GM12864 (cell line): Measurements from ENCODE around the gene RAPGEF6.
"Not testable (repeated sequence)": the region's sequence is repeated elsewhere in the genome, so short reads cannot be mapped to it uniquely, and the experiment has no call there.

ENCODE experiments used
- DNase-seq: peaks from one replicate; pipeline ENCODE4 v3.0.0-alpha.2; 2011; ENCODE audit warnings: low read depth
- H3K4me3 ChIP-seq: 2 replicates; pipeline ENCODE4 v1.5.1; 2011; ENCODE audit warnings: mild to moderate bottlenecking, low read depth, low read length, control low read depth
- TF ChIP-seq, protein P1 (sequence below): IDR thresholded peaks from 2 replicates; pipeline ENCODE4 v1.5.1; 2011; ENCODE audit warnings: low read depth, mild to moderate bottlenecking, moderate library complexity, low read length, control low read depth, inconsistent platforms; ENCODE audit errors: missing control alignments

RAPGEF6 gene

DNA sequence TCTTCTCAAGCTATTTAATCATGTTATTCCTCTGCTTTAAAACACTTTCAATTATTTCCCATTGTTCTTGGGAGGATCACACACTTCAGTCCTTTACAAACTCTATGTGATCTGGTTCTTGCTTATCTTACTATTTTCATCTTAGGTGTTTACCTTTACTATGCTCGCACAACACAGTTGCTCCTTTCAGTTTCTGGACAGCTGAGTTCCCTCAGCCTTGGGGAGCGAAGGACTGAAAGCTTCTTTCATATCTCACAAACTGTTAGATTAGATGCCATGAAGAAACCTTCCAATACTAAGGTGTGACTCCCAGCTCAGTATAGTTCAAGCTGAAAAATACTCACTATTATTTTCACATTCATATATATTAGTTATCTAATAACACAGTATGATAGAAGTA lies 253.3 kb downstream of the RAPGEF6 start:
- H3K4me3 ChIP-seq, result no peak overlapping the region
- peak; percentile 74 for DNase-seq
- TF ChIP-seq, protein P1, sequence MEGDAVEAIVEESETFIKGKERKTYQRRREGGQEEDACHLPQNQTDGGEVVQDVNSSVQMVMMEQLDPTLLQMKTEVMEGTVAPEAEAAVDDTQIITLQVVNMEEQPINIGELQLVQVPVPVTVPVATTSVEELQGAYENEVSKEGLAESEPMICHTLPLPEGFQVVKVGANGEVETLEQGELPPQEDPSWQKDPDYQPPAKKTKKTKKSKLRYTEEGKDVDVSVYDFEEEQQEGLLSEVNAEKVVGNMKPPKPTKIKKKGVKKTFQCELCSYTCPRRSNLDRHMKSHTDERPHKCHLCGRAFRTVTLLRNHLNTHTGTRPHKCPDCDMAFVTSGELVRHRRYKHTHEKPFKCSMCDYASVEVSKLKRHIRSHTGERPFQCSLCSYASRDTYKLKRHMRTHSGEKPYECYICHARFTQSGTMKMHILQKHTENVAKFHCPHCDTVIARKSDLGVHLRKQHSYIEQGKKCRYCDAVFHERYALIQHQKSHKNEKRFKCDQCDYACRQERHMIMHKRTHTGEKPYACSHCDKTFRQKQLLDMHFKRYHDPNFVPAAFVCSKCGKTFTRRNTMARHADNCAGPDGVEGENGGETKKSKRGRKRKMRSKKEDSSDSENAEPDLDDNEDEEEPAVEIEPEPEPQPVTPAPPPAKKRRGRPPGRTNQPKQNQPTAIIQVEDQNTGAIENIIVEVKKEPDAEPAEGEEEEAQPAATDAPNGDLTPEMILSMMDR, result no peak

DNA sequence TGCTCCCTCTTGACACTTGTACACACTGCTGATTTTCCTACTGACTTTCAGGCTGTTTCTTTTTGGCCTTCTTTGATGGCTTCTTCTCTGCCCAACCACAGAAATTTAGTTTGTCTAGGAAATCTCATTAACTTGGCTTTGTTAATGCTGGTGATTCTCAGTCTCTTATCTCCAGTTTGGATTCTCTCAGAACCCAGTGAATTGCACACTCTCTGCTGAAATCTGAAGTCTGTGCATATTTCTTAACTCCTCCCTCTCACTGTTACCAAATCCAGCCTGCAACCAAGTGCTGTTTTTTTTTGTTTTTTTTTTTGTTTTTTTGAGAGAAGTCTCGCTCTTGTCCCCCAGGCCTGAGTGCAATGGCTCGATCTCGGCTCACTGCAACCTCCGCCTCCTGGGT lies 254.0 kb downstream of the RAPGEF6 start:
- H3K4me3 ChIP-seq, result no peak overlapping the region
- DNase-seq, result no peak
- TF ChIP-seq, protein P1, result no peak

DNA sequence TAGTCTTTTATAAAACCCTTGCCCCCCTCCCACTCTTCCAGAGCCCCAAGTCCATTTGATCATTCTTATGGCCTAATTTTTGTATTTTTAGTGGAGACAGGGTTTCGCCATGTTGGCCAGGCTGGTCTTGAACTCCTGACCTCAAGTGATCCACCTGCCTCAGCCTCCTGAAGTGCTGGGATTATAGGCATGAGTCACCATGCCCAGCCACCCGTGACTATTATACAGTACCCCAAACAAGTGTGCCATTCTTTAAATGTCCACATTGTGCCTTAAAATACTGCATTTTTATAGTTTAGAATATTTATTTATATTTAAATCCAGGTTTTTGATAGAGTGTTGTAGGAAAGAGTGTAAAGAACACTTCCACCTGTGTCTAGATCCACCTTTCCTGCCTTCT lies 254.8 kb downstream of the RAPGEF6 start:
- DNase-seq, H3K4me3 ChIP-seq: not testable (repeated sequence)

DNA sequence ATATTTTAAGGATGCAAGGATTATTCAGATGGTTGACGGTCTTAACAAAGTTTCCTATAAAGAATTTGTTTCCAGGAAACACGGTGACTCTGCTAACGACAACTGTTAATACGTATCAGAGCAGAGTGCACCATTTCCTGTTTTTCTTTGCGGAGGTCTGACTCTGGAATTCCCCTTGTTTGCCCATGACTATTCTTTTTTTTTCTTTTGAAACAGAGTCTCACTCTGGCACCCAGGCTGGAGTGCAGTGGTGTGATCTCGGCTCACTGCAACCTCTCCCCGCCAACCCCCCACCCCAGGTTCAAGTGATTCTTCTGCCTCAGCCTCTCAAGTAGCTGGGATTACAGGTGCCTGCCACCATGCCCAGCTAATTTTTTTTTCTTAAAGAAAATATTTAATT lies 255.3 kb downstream of the RAPGEF6 start:
- TF ChIP-seq, protein P1, result no peak
- DNase-seq, result peak; percentile 60
- peak overlapping the region; percentile 6; the same call in 1 of the 2 replicates for H3K4me3 ChIP-seq

DNA sequence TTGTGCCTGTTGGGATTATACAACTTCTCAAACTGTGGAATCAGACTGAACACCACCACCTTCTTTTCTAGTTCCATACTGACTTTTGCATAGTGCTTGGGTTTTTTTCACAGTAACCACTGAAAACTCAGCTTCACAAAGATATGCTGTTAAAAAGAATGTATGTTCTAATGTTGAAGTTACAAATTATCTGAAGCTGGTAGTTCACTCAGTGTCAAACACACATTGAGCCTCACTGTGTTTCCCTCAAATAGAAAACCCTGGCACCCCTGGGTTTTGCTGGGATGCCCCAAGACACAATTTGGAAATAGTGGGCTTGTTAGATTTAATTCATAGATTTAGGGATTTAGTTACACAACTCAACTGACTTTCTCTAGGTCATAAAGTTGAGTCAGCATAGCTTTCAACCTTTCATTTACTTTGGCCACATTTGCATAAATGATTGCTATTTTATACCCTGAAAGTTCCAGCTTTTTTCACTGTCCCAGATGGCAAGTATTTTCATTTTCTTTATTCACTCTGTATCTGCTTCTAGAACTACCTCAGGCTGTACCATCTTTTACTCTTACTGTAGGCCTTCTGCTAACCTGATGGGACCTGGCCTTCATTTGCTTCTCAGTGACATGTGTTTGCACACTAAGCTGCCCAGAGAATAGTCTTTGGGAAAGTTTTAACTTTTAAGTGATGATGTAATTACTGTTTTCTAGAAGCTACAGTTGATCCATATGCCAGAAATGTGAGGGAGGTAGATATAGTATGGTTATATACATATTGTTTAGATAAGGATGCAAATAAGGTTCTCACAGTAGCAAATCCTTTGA lies 256.1 kb downstream of the RAPGEF6 start:
- DNase-seq, result no peak
- TF ChIP-seq, protein P1, result no peak
- H3K4me3 ChIP-seq, result peak overlapping the region; percentile 6; the same call in 1 of the 2 replicates

DNA sequence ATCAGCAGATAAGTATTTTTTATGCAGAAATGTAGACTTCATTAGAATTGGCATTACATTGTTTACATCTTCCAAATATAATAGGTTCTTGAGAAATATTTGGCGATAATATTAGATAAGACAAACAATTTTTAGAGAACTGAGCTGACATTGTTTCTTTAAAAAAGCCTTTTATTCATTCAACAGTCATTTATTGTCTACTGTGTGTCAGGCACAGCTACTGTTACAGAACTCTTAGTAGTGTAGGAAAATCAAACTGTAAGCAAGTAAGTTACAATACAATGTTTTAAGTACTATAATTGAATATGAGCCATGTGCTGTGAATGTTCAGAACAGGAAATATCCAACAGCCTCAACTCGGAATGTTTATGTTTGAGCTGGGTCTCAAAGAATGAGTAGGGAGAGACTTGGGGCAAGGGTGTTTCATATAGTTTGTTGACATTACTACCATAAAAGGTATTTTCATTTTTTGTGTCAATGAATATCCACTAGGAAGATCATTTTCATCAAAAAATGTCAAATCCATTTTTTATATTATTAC lies 257.2 kb downstream of the RAPGEF6 start:
- DNase-seq, result no peak
- TF ChIP-seq, protein P1, result no peak
- no peak overlapping the region for H3K4me3 ChIP-seq

DNA sequence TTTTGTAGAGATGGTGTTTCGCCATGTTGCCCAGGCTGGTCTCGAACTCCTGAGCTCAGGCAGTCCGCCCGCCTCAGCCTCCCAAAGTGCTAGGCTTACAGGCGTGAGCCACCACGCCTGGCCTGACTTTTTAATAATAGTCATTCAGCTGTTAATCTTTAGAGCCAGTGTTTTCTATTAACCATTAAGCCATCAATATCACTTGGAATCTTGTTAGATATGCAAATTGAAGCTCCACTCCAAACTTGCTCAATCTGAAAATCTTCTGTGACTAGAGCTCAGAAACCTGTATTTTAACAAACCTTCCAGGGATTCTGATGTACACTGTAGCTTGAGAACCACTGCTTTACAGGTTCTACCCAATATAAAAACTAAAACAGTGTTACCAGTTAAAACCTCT lies 257.7 kb downstream of the RAPGEF6 start:
- TF ChIP-seq, protein P1, result no peak

More for the DNA sequence above, 257.7 kb downstream of the RAPGEF6 start:
- H3K4me3 ChIP-seq, result no peak overlapping the region
- no peak for DNase-seq
